ENCODE measurements around the gene LAMTOR5.

The LAMTOR5 gene

GRCh38 chr1:110385369-110385768, 22.1 kb downstream of the LAMTOR5 start:
- DNase-seq: no peak

- no peak for DNase-seq
Measured at GRCh38 chr1:110384581-110385321, 22.7 kb downstream of the LAMTOR5 start.

- DNase-seq: peak; percentile 13
Measured at GRCh38 chr1:110383251-110383990, 24.1 kb downstream of the LAMTOR5 start.

- no peak for DNase-seq
Measured at GRCh38 chr1:110380672-110381283, 26.7 kb downstream of the LAMTOR5 start.

- no peak for DNase-seq
Measured at GRCh38 chr1:110375490-110375889, 32.0 kb downstream of the LAMTOR5 start.

- no peak for DNase-seq
Measured at GRCh38 chr1:110370827-110371226, 36.7 kb downstream of the LAMTOR5 start.

- DNase-seq: no peak
Measured at GRCh38 chr1:110364221-110364620, 43.3 kb downstream of the LAMTOR5 start.

GRCh38 chr1:110361856-110362255, 45.6 kb downstream of the LAMTOR5 start:
- no peak for DNase-seq

- DNase-seq: no peak
Measured at GRCh38 chr1:110360431-110360830, 47.1 kb downstream of the LAMTOR5 start.

- peak; percentile 22 for DNase-seq
Measured at GRCh38 chr1:110356379-110356778, 51.1 kb downstream of the LAMTOR5 start.

- DNase-seq: no peak
Measured at GRCh38 chr1:110355321-110355720, 52.2 kb downstream of the LAMTOR5 start.

All from NCI-H2171 treated with DMSO at 0.1 percent for 48 hours (cell line).